Neural progenitor cell (in vitro differentiated cells): ENCODE data around the gene UACA. TPM values are rescaled to one million over a fixed set of nuclear protein-coding genes. Genes with fewer than 3 reads are reported as not detected.

Experiments used
- DNase-seq: peaks from one replicate; pipeline ENCODE4 v3.0.0-alpha.2; 2016; ENCODE audit warnings: low spot score
- H2AFZ ChIP-seq: fragments of 200-600 bp; sonication (generic); replicated peaks from 2 replicates; pipeline ENCODE4 v1.6.1; 2016; ENCODE audit warnings: antibody characterized with exemption
- H3F3A ChIP-seq: fragments of 200-600 bp; sonication (generic); 2 replicates; pipeline ENCODE4 v1.6.1; 2016; ENCODE audit warnings: antibody characterized with exemption, low read depth
- H3K27ac ChIP-seq: fragments of 200-600 bp; sonication (generic); 2 replicates; pipeline ENCODE4 v1.5.1; 2016; ENCODE audit warnings: mild to moderate bottlenecking
- H3K27me3 ChIP-seq: fragments of 200-600 bp; sonication (generic); 2 replicates; pipeline ENCODE4 v1.6.1; 2016; ENCODE audit warnings: mild to moderate bottlenecking, moderate library complexity
- H3K36me3 ChIP-seq: fragments of 200-600 bp; sonication (generic); 2 replicates; pipeline ENCODE4 v1.5.1; 2016
- H3K4me1 ChIP-seq: fragments of 200-600 bp; sonication (generic); 2 replicates; pipeline ENCODE4 v1.6.1; 2016; ENCODE audit warnings: mixed run types
- H3K4me2 ChIP-seq: fragments of 200-600 bp; sonication (generic); 2 replicates; pipeline ENCODE4 v1.6.1; 2016
- H3K4me3 ChIP-seq: fragments of 200-600 bp; sonication (generic); 2 replicates; pipeline ENCODE4 v1.5.1; 2016
- H3K79me2 ChIP-seq: fragments of 200-600 bp; sonication (generic); 2 replicates; pipeline ENCODE4 v1.6.1; 2016; ENCODE audit warnings: low read depth
- H3K9ac ChIP-seq: fragments of 200-600 bp; sonication (generic); 2 replicates; pipeline ENCODE4 v1.6.1; 2016
- H3K9me3 ChIP-seq: fragments of 200-600 bp; sonication (generic); 2 replicates; pipeline ENCODE4 v1.5.1; 2016; ENCODE audit warnings: low read depth
- H4K20me1 ChIP-seq: fragments of 200-600 bp; sonication (generic); 2 replicates; pipeline ENCODE4 v1.6.1; 2016; ENCODE audit warnings: low read depth
- H3K27ac Mint-ChIP-seq: 3 replicates; pipeline ENCODE4 v1.8.0; 2021; ENCODE audit warnings: mixed read lengths
- H3K27me3 Mint-ChIP-seq: 2 replicates; pipeline ENCODE4 v1.8.0; 2022; ENCODE audit warnings: low read depth, mild to moderate bottlenecking, inconsistent platforms, moderate library complexity, mixed read lengths; ENCODE audit not compliant: insufficient read depth
- H3K36me3 Mint-ChIP-seq: 3 replicates; pipeline ENCODE4 v1.8.0; 2021; ENCODE audit warnings: mixed read lengths
- H3K4me1 Mint-ChIP-seq: 3 replicates; pipeline ENCODE4 v1.8.0; 2021; ENCODE audit warnings: mixed read lengths
- H3K4me3 Mint-ChIP-seq: 3 replicates; pipeline ENCODE4 v1.8.0; 2021; ENCODE audit warnings: mild to moderate bottlenecking, moderate library complexity, mixed read lengths
- H3K9me3 Mint-ChIP-seq: 3 replicates; pipeline ENCODE4 v1.8.0; 2020; ENCODE audit warnings: mixed read lengths
- EZH2 ChIP-seq: fragments of 200-600 bp; sonication (generic); IDR thresholded peaks from 2 replicates; pipeline ENCODE4 v1.6.1; 2017; ENCODE audit warnings: antibody characterized with exemption, mild to moderate bottlenecking, moderate library complexity
- EZH2phosphoT487 ChIP-seq: fragments of 200-600 bp; sonication (generic); IDR thresholded peaks from 2 replicates; pipeline ENCODE4 v1.6.1; 2017; ENCODE audit warnings: antibody characterized with exemption
- total RNA-seq: library from RNA; depleted of rRNA; stranded (reverse); fragments of >200 nt; gene quantifications from 2 replicates; pipeline ENCODE4 v1.2.3, GENCODE V29; 2015; ENCODE audit warnings: low replicate concordance
- TF ChIP-seq, protein P1 (sequence below): fragments of 200-600 bp; sonication (generic); IDR thresholded peaks from 2 replicates; pipeline ENCODE4 v1.5.1; 2017; ENCODE audit warnings: antibody characterized with exemption, mild to moderate bottlenecking

Gene UACA
- total RNA-seq, 1 donor from 2014 or later = 70.0 TPM

DNA sequence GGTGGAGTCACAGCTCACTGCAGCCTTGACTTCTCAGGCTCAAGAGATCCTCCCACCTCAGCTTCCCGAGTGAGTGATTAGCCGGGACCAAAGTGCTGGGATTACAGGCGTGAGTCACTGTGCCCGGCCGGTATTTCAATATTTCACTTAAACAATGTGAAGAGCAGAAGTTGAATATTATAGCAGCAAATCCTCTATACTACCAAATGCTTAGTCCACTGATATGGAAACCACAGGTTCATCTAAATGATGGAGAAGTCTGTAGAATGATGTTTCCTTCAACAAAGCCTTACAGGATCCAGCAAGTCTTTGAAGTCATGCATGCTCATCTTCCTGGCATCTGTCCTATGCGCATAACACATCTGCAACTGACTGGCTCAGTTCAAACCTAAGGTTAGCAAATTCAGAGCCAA lies 20.3 kb upstream of the UACA start:
- Mint-ChIP-seq H3K36me3 (no peaks in the 10 kb centered on the region), H3K27ac (no peak overlapping the region), H3K4me3 (no peak overlapping the region), H3K4me1 (no peaks in the 10 kb centered on the region), H3K9me3 (no peaks in the 10 kb centered on the region), H3K27me3 (peaks cover 5% of the 10 kb centered on the region)
- no peaks in the 10 kb centered on the region for H3K27me3 ChIP-seq
- no peaks in the 10 kb centered on the region for H3F3A ChIP-seq
- H3K27ac ChIP-seq = no peak overlapping the region
- no peaks in the 10 kb centered on the region for H3K9me3 ChIP-seq
- DNase-seq = no peak
- H4K20me1 ChIP-seq = no peaks in the 10 kb centered on the region
- no peak overlapping the region for H3K4me2 ChIP-seq
- H3K36me3 ChIP-seq = no peaks in the 10 kb centered on the region
- H3K79me2 ChIP-seq = no peaks in the 10 kb centered on the region
- H3K4me3 ChIP-seq = no peak overlapping the region
- H3K4me1 ChIP-seq = no peaks in the 10 kb centered on the region
- no peak overlapping the region for H2AFZ ChIP-seq
- TF ChIP-seq, protein P1, sequence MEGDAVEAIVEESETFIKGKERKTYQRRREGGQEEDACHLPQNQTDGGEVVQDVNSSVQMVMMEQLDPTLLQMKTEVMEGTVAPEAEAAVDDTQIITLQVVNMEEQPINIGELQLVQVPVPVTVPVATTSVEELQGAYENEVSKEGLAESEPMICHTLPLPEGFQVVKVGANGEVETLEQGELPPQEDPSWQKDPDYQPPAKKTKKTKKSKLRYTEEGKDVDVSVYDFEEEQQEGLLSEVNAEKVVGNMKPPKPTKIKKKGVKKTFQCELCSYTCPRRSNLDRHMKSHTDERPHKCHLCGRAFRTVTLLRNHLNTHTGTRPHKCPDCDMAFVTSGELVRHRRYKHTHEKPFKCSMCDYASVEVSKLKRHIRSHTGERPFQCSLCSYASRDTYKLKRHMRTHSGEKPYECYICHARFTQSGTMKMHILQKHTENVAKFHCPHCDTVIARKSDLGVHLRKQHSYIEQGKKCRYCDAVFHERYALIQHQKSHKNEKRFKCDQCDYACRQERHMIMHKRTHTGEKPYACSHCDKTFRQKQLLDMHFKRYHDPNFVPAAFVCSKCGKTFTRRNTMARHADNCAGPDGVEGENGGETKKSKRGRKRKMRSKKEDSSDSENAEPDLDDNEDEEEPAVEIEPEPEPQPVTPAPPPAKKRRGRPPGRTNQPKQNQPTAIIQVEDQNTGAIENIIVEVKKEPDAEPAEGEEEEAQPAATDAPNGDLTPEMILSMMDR = no peak
- no peak overlapping the region for H3K9ac ChIP-seq

DNA sequence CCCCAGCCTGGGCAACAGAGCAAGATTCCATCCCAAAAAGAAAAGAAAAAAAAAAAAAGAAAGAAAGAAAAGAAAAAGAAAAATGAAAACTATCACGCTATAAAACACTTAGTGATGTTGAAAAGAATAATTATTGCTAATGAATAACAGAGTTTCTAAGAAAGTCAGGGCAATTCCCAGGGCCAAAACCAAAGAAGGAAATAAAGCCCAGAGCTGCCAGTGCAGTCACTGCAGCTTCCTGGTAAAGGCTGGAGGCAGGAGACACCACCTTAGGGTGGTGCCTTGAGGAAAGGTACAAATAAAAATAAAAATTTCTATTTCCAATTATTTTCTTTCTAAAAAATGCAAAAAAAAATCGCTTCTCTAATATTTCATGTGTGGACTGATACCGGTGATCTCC lies 19.7 kb upstream of the UACA start:
- H4K20me1 ChIP-seq = no peaks in the 10 kb centered on the region
- TF ChIP-seq EZH2 = no peak
- TF ChIP-seq, protein P1 = no peak
- TF ChIP-seq EZH2phosphoT487 = no peak
- no peaks in the 10 kb centered on the region for H3K79me2 ChIP-seq
- H3K27ac ChIP-seq = no peak overlapping the region
- no peak overlapping the region for H2AFZ ChIP-seq
- H3K9me3 ChIP-seq = no peaks in the 10 kb centered on the region
- Mint-ChIP-seq H3K4me3 (no peak overlapping the region), H3K9me3 (no peaks in the 10 kb centered on the region), H3K36me3 (no peaks in the 10 kb centered on the region), H3K4me1 (no peaks in the 10 kb centered on the region), H3K27me3 (peaks cover 4% of the 10 kb centered on the region), H3K27ac (no peak overlapping the region)
- H3K4me2 ChIP-seq = no peak overlapping the region
- H3K4me1 ChIP-seq = no peaks in the 10 kb centered on the region
- DNase-seq = no peak
- H3F3A ChIP-seq = no peaks in the 10 kb centered on the region
- no peak overlapping the region for H3K9ac ChIP-seq
- no peaks in the 10 kb centered on the region for H3K36me3 ChIP-seq
- H3K27me3 ChIP-seq = no peaks in the 10 kb centered on the region
- no peak overlapping the region for H3K4me3 ChIP-seq

DNA sequence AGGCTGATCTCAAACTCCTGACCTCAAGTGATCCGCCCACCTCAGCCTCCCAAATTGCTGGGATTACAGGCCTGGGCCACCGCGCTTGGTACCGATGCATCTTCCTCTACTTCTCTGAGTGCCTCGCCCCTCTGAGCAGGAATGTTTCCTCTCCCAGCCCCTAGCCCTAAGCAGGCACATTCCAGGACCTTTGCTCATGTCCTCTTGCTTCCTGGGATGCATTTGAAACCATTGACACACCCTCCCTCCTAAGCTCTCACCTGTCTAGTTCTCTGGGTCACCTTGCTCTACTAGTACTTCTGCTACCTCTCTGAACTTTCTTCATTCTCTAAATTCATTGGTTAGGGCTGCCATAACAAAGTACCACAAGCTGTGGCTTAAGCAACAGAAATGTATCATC lies 17.9 kb upstream of the UACA start:
- no peak overlapping the region for H2AFZ ChIP-seq
- Mint-ChIP-seq H3K36me3 (no peaks in the 10 kb centered on the region), H3K4me3 (no peak overlapping the region), H3K9me3 (no peaks in the 10 kb centered on the region), H3K27me3 (peaks cover 5% of the 10 kb centered on the region), H3K27ac (no peak overlapping the region), H3K4me1 (no peaks in the 10 kb centered on the region)
- no peaks in the 10 kb centered on the region for H3F3A ChIP-seq
- no peaks in the 10 kb centered on the region for H3K79me2 ChIP-seq
- H3K4me1 ChIP-seq = no peaks in the 10 kb centered on the region
- H3K36me3 ChIP-seq = no peaks in the 10 kb centered on the region
- no peaks in the 10 kb centered on the region for H4K20me1 ChIP-seq
- H3K4me3 ChIP-seq = no peak overlapping the region
- TF ChIP-seq EZH2phosphoT487 = no peak
- TF ChIP-seq, protein P1 = no peak
- no peak for TF ChIP-seq EZH2
- no peaks in the 10 kb centered on the region for H3K9me3 ChIP-seq
- H3K4me2 ChIP-seq = no peak overlapping the region
- H3K27me3 ChIP-seq = no peaks in the 10 kb centered on the region
- no peak overlapping the region for H3K27ac ChIP-seq
- no peak for DNase-seq
- no peak overlapping the region for H3K9ac ChIP-seq
